Liver (tissue), 9 donors: ENCODE data around the gene ZNF557. TPM values are rescaled to one million over a fixed set of nuclear protein-coding genes. Genes with fewer than 3 reads are reported as not detected.

Experiments
- DNase-seq: peaks from one replicate; pipeline ENCODE4 v3.0.0-alpha.2; 2017; ENCODE audit warnings: low spot score
- H3K27ac ChIP-seq, 2 donors: one replicate each; pipeline ENCODE4 v1.7.0; 2013; ENCODE audit warnings: inconsistent platforms in 2 of 2, low read length in 2 of 2, control low read depth in 1 of 2, low read depth in 1 of 2, mild to moderate bottlenecking in 1 of 2
- H3K27me3 ChIP-seq, 4 donors: one replicate each; pipeline versions ENCODE4 v1.6.1 to v1.7.0; 2013; ENCODE audit warnings: low read length in 3 of 4, inconsistent platforms in 1 of 4, mild to moderate bottlenecking in 1 of 4, moderate library complexity in 1 of 4; ENCODE audit not compliant: control insufficient read depth in 4 of 4, insufficient read depth in 4 of 4
- H3K36me3 ChIP-seq, 4 donors: one replicate each; pipeline versions ENCODE4 v1.6.1 to v1.7.0; 2013; ENCODE audit warnings: low read length in 3 of 4, mild to moderate bottlenecking in 3 of 4, low read depth in 1 of 4, moderate library complexity in 1 of 4; ENCODE audit not compliant: control insufficient read depth in 4 of 4, insufficient read depth in 3 of 4
- H3K4me1 ChIP-seq, 4 donors: one replicate each; pipeline versions ENCODE4 v1.6.1 to v1.7.0; 2013; ENCODE audit warnings: low read length in 3 of 4, mild to moderate bottlenecking in 3 of 4, moderate library complexity in 1 of 4; ENCODE audit not compliant: control insufficient read depth in 4 of 4, insufficient read depth in 4 of 4
- H3K4me3 ChIP-seq, 3 donors: one replicate each; pipeline versions ENCODE4 v1.6.1 to v1.7.0; 2013; ENCODE audit warnings: low read length in 3 of 3, control low read depth in 1 of 3, low read depth in 1 of 3, mild to moderate bottlenecking in 1 of 3
- H3K9ac ChIP-seq, 2 donors: one replicate each; pipeline ENCODE4 v1.7.0; 2013; ENCODE audit warnings: low read length in 2 of 2, mild to moderate bottlenecking in 2 of 2, moderate library complexity in 2 of 2, control low read depth in 1 of 2, low read depth in 1 of 2
- H3K9me3 ChIP-seq, 4 donors: one replicate each; pipeline versions ENCODE4 v1.6.1 to v1.7.0; 2013; ENCODE audit warnings: low read length in 3 of 4; ENCODE audit not compliant: control insufficient read depth in 4 of 4
- ATF3 ChIP-seq: IDR thresholded peaks from 2 replicates; pipeline ENCODE4 v1.6.1; 2016; ENCODE audit warnings: antibody characterized with exemption
- EGR1 ChIP-seq, 2 donors: IDR thresholded peaks; 2 replicates each; pipeline ENCODE4 v1.6.1; 2016 to 2018; ENCODE audit warnings: antibody characterized with exemption in 2 of 2, low read depth in 2 of 2
- FOXA1 ChIP-seq: IDR thresholded peaks from 2 replicates; pipeline ENCODE4 v1.6.1; 2016; ENCODE audit warnings: antibody characterized with exemption
- FOXA2 ChIP-seq: IDR thresholded peaks from 2 replicates; pipeline ENCODE4 v1.6.1; 2016; ENCODE audit warnings: antibody characterized with exemption
- GABPA ChIP-seq, 2 donors: IDR thresholded peaks in 1 of 2; conservative IDR thresholded peaks in 1 of 2; 2 replicates each; pipeline ENCODE4 v1.6.1; 2016; ENCODE audit warnings: antibody characterized with exemption in 2 of 2, mild to moderate bottlenecking in 1 of 2, moderate library complexity in 1 of 2
- HNF4A ChIP-seq, 2 donors: conservative IDR thresholded peaks; 2 replicates each; pipeline ENCODE4 v1.6.1; 2016; ENCODE audit warnings: antibody characterized with exemption in 2 of 2, mild to moderate bottlenecking in 2 of 2
- HNF4G ChIP-seq: IDR thresholded peaks from 2 replicates; pipeline ENCODE4 v1.6.1; 2016; ENCODE audit warnings: antibody characterized with exemption
- JUND ChIP-seq, 2 donors: IDR thresholded peaks; 2 replicates each; pipeline ENCODE4 v1.6.1; 2016; ENCODE audit warnings: antibody characterized with exemption in 2 of 2
- MAX ChIP-seq: IDR thresholded peaks from 2 replicates; pipeline ENCODE4 v1.6.1; 2016; ENCODE audit warnings: antibody characterized with exemption
- RAD21 ChIP-seq, 2 donors: IDR thresholded peaks; 2 replicates each; pipeline ENCODE4 v1.6.1; 2016; ENCODE audit warnings: antibody characterized with exemption in 2 of 2, mild to moderate bottlenecking in 2 of 2
- RXRA ChIP-seq, 2 donors: IDR thresholded peaks; 2 replicates each; pipeline ENCODE4 v1.6.1; 2017 to 2018; ENCODE audit warnings: antibody characterized with exemption in 2 of 2, mild to moderate bottlenecking in 1 of 2
- SP1 ChIP-seq: IDR thresholded peaks from 2 replicates; pipeline ENCODE4 v1.6.1; 2018; ENCODE audit warnings: antibody characterized with exemption, mild to moderate bottlenecking
- TAF1 ChIP-seq: conservative IDR thresholded peaks from 2 replicates; pipeline ENCODE4 v1.6.1; 2016; ENCODE audit warnings: antibody characterized with exemption, mild to moderate bottlenecking
- YY1 ChIP-seq: IDR thresholded peaks from 2 replicates; pipeline ENCODE4 v1.6.1; 2016; ENCODE audit warnings: antibody characterized with exemption, mild to moderate bottlenecking
- WGBS: extraction: QIAGEN DNeasy Blood & Tissue Kit; methylation state at CpG from one replicate; pipeline ENCODE4 v1.1.7; 2013; 5-methylcytosine and 5-hydroxymethylcytosine counted together
- polyA plus RNA-seq, 2 donors: library from polyadenylated mRNA; stranded (reverse) in 1 of 2; unstranded in 1 of 2; fragments of 200-250 nt in 1 of 2; fragments of >200 nt in 1 of 2; fragmentation: Nextera tagmentation in 1 of 2; extraction: Ambion mirVana in 1 of 2; gene quantifications; one replicate each; pipeline versions ENCODE4 v1.2.1 to v1.2.3, GENCODE V29; 2013 to 2015
- total RNA-seq, 2 donors: library from RNA; depleted of rRNA; stranded (reverse); fragments of >200 nt; gene quantifications; one replicate each; pipeline ENCODE4 v1.2.3, GENCODE V29; 2014
- TF ChIP-seq, protein P1 (sequence below): IDR thresholded peaks from 2 replicates; pipeline ENCODE4 v1.6.1; 2016; ENCODE audit warnings: antibody characterized with exemption, mild to moderate bottlenecking
- TF ChIP-seq, protein P2 (sequence below): IDR thresholded peaks from 2 replicates; pipeline ENCODE4 v1.6.1; 2016; ENCODE audit warnings: antibody characterized with exemption
- TF ChIP-seq, protein P3 (sequence below): fragments of 150-350 bp; IDR thresholded peaks from 2 replicates; pipeline ENCODE4 v1.5.1; 2017; ENCODE audit warnings: improper control_type of control experiment, low read depth, low read length; ENCODE audit not compliant: missing input control
- donor health status: healthy.
- donor health status: healthy.
- donor health status: healthy.
- donor health status: healthy.
- donor health status: healthy.

ZNF557 gene
- total and polyA plus RNA-seq, 4 donors, result 1.4 to 6.0 (median 3.8) TPM

GRCh38 chr19:7072541-7072940 lies 3.0 kb downstream of the ZNF557 start:
- Histone ChIP-seq H3K9me3 (peaks cover 3 to 37% (median 18%) of the 10 kb centered on the region in 4 donors), H3K4me1 (peaks cover 4 to 9% (median 8%) of the 10 kb centered on the region in 4 donors), H3K9ac (no peak overlapping the region), H3K27me3 (no peaks in the 10 kb centered on the region), H3K27ac (no peak overlapping the region), H3K4me3 (peak overlapping the region in 1 of 3 donors; percentile 16), H3K36me3 (peaks cover 39 to 53% (median 46%) of the 10 kb centered on the region in 4 donors)
- TF ChIP-seq, protein P1, sequence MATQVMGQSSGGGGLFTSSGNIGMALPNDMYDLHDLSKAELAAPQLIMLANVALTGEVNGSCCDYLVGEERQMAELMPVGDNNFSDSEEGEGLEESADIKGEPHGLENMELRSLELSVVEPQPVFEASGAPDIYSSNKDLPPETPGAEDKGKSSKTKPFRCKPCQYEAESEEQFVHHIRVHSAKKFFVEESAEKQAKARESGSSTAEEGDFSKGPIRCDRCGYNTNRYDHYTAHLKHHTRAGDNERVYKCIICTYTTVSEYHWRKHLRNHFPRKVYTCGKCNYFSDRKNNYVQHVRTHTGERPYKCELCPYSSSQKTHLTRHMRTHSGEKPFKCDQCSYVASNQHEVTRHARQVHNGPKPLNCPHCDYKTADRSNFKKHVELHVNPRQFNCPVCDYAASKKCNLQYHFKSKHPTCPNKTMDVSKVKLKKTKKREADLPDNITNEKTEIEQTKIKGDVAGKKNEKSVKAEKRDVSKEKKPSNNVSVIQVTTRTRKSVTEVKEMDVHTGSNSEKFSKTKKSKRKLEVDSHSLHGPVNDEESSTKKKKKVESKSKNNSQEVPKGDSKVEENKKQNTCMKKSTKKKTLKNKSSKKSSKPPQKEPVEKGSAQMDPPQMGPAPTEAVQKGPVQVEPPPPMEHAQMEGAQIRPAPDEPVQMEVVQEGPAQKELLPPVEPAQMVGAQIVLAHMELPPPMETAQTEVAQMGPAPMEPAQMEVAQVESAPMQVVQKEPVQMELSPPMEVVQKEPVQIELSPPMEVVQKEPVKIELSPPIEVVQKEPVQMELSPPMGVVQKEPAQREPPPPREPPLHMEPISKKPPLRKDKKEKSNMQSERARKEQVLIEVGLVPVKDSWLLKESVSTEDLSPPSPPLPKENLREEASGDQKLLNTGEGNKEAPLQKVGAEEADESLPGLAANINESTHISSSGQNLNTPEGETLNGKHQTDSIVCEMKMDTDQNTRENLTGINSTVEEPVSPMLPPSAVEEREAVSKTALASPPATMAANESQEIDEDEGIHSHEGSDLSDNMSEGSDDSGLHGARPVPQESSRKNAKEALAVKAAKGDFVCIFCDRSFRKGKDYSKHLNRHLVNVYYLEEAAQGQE, result no peak
- no peak for TF ChIP-seq ATF3
- no peak for TF ChIP-seq FOXA2
- TF ChIP-seq, protein P2, sequence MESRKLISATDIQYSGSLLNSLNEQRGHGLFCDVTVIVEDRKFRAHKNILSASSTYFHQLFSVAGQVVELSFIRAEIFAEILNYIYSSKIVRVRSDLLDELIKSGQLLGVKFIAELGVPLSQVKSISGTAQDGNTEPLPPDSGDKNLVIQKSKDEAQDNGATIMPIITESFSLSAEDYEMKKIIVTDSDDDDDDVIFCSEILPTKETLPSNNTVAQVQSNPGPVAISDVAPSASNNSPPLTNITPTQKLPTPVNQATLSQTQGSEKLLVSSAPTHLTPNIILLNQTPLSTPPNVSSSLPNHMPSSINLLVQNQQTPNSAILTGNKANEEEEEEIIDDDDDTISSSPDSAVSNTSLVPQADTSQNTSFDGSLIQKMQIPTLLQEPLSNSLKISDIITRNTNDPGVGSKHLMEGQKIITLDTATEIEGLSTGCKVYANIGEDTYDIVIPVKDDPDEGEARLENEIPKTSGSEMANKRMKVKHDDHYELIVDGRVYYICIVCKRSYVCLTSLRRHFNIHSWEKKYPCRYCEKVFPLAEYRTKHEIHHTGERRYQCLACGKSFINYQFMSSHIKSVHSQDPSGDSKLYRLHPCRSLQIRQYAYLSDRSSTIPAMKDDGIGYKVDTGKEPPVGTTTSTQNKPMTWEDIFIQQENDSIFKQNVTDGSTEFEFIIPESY, result no peak
- TF ChIP-seq HNF4A (conservative IDR thresholded peaks at IDR 0.05), result no peak
- TF ChIP-seq YY1, result no peak
- DNase-seq, result no peak
- 90% methylated on average over 6 of the region's 6 CpGs for WGBS

- Histone ChIP-seq H3K4me1 (peaks cover 4 to 9% (median 8%) of the 10 kb centered on the region in 4 donors), H3K9me3 (peaks cover 8 to 59% (median 29%) of the 10 kb centered on the region in 4 donors), H3K27me3 (no peaks in the 10 kb centered on the region), H3K36me3 (peaks cover 46 to 73% (median 67%) of the 10 kb centered on the region in 4 donors), H3K9ac (no peak overlapping the region), H3K4me3 (peak overlapping the region in 1 of 3 donors; percentile 41), H3K27ac (no peak overlapping the region)
- no peak for TF ChIP-seq EGR1 (IDR thresholded peaks at IDR 0.05; ENCODE audit: low read depth in 2 of 2)
- TF ChIP-seq JUND (IDR thresholded peaks at IDR 0.05), result no peak
- TF ChIP-seq RXRA (IDR thresholded peaks at IDR 0.05), result no peak
- no peak for TF ChIP-seq RAD21 (IDR thresholded peaks at IDR 0.05)
- no peak for TF ChIP-seq MAX
- TF ChIP-seq, protein P1, result no peak
- TF ChIP-seq ATF3, result no peak
- no peak for TF ChIP-seq FOXA2
- TF ChIP-seq FOXA1, result no peak
- TF ChIP-seq TAF1, result no peak
- TF ChIP-seq HNF4G, result no peak
- no peak for TF ChIP-seq GABPA (IDR thresholded peaks at IDR 0.05 in 1 of 2, conservative IDR thresholded peaks at IDR 0.05 in 1 of 2)
- TF ChIP-seq SP1, result no peak
- TF ChIP-seq, protein P3, sequence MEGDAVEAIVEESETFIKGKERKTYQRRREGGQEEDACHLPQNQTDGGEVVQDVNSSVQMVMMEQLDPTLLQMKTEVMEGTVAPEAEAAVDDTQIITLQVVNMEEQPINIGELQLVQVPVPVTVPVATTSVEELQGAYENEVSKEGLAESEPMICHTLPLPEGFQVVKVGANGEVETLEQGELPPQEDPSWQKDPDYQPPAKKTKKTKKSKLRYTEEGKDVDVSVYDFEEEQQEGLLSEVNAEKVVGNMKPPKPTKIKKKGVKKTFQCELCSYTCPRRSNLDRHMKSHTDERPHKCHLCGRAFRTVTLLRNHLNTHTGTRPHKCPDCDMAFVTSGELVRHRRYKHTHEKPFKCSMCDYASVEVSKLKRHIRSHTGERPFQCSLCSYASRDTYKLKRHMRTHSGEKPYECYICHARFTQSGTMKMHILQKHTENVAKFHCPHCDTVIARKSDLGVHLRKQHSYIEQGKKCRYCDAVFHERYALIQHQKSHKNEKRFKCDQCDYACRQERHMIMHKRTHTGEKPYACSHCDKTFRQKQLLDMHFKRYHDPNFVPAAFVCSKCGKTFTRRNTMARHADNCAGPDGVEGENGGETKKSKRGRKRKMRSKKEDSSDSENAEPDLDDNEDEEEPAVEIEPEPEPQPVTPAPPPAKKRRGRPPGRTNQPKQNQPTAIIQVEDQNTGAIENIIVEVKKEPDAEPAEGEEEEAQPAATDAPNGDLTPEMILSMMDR, result no peak
- TF ChIP-seq HNF4A (conservative IDR thresholded peaks at IDR 0.05), result no peak
- no peak for TF ChIP-seq YY1
- TF ChIP-seq, protein P2, result no peak
- WGBS, result 97% methylated on average over 29 of the region's 29 CpGs
- no peak for DNase-seq
These were observed 5.3 kb downstream of the ZNF557 start for GRCh38 chr19:7074705-7075282.
